ENCODE data around the gene CDK5R2. TPM values are rescaled to one million over a fixed set of nuclear protein-coding genes. Genes with fewer than 3 reads are reported as not detected.

The CDK5R2 gene
- total and polyA plus RNA-seq, 2 of the 13 experiments (the other 11 are each of a cell fraction or from before 2014, with no cell fraction given), result not detected

DNA sequence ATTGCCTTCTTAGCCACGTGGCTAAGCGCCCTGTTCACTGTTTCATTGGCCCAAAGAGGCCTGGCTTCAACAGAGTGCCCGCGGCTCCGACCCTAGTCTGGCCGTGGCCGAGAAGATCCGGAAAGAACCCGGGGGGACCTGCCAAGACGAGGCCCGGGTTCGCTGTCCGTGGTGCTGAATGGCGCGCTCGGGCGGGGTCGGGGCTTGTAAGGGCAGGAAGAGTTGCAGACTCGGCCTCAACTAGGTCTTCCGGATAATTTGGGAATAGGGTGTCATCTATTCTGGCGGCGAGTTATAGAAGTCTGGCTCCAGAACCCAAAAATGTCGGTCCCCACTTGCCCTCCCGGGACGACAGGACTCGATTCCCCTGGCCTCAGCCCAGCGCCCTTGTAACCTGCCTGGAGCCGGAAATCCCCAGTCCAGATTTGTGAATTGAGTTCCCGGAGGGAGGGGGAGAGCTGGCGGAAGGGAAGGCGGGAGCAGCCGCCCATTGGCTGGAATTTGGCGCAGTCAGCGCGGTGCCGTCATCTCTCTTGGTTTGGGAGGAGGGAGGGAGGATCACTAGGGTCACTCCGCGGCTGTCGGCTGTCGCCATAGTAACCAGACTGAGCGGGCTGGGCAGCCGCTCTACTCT is 3.5 kb downstream of the CDK5R2 start (continued):
- TF ChIP-seq, protein P1, sequence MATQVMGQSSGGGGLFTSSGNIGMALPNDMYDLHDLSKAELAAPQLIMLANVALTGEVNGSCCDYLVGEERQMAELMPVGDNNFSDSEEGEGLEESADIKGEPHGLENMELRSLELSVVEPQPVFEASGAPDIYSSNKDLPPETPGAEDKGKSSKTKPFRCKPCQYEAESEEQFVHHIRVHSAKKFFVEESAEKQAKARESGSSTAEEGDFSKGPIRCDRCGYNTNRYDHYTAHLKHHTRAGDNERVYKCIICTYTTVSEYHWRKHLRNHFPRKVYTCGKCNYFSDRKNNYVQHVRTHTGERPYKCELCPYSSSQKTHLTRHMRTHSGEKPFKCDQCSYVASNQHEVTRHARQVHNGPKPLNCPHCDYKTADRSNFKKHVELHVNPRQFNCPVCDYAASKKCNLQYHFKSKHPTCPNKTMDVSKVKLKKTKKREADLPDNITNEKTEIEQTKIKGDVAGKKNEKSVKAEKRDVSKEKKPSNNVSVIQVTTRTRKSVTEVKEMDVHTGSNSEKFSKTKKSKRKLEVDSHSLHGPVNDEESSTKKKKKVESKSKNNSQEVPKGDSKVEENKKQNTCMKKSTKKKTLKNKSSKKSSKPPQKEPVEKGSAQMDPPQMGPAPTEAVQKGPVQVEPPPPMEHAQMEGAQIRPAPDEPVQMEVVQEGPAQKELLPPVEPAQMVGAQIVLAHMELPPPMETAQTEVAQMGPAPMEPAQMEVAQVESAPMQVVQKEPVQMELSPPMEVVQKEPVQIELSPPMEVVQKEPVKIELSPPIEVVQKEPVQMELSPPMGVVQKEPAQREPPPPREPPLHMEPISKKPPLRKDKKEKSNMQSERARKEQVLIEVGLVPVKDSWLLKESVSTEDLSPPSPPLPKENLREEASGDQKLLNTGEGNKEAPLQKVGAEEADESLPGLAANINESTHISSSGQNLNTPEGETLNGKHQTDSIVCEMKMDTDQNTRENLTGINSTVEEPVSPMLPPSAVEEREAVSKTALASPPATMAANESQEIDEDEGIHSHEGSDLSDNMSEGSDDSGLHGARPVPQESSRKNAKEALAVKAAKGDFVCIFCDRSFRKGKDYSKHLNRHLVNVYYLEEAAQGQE (IDR thresholded peaks at IDR 0.05; ENCODE audit: borderline replicate concordance in 1 of 2, low read depth in 1 of 2, low read length in 2 of 2), result peak in 1 of 2 experiments; percentile 99
- TF ChIP-seq EHMT2 (IDR thresholded peaks at IDR 0.05; ENCODE audit: borderline replicate concordance, low read depth, low read length) (peak; percentile 99), GATA4 (IDR thresholded peaks at IDR 0.05; ENCODE audit: borderline replicate concordance, low read depth) (no peak), HES4 (CRISPR knock-in tag; IDR thresholded peaks at IDR 0.05; ENCODE audit: borderline replicate concordance) (peak; percentile 97), PTBP1 (IDR thresholded peaks at IDR 0.05; ENCODE audit: low read depth, low read length, poor library complexity, severe bottlenecking) (no peak), POLR2G (IDR thresholded peaks at IDR 0.05; ENCODE audit: low read depth, low read length) (no peak), TEAD3 (CRISPR knock-in tag; optimal IDR thresholded peaks at IDR 0.05; ENCODE audit: borderline replicate concordance) (no peak), ZSCAN22 (CRISPR knock-in tag; IDR thresholded peaks at IDR 0.05) (no peak), ZNF138 (CRISPR knock-in tag; IDR thresholded peaks at IDR 0.05; ENCODE audit: low read depth) (peak; percentile 91; the same call in 1 of the 2 replicates), ZNF292 (CRISPR knock-in tag; IDR thresholded peaks at IDR 0.05; ENCODE audit: borderline replicate concordance, low read depth) (no peak), MXD4 (CRISPR knock-in tag; IDR thresholded peaks at IDR 0.05) (no peak), ZSCAN9 (CRISPR knock-in tag; IDR thresholded peaks at IDR 0.05; ENCODE audit: borderline replicate concordance) (peak; percentile 99), ZNF34 (CRISPR knock-in tag; IDR thresholded peaks at IDR 0.05; ENCODE audit: borderline replicate concordance) (no peak), HNRNPK (IDR thresholded peaks at IDR 0.05; ENCODE audit: low read depth, low read length, poor library complexity, severe bottlenecking) (no peak), MAFK (conservative IDR thresholded peaks at IDR 0.05 in 1 of 2, IDR thresholded peaks at IDR 0.05 in 1 of 2; ENCODE audit: low read length in 2 of 2) (no peak), ZNF207 (IDR thresholded peaks at IDR 0.05; ENCODE audit: borderline replicate concordance) (no peak), ZNF367 (CRISPR knock-in tag; IDR thresholded peaks at IDR 0.05; ENCODE audit: borderline replicate concordance) (peak; percentile 89; the same call in 1 of the 2 replicates), RFX5 (IDR thresholded peaks at IDR 0.05; ENCODE audit: low read depth, low read length) (no peak)
- TF ChIP-seq, protein P2, sequence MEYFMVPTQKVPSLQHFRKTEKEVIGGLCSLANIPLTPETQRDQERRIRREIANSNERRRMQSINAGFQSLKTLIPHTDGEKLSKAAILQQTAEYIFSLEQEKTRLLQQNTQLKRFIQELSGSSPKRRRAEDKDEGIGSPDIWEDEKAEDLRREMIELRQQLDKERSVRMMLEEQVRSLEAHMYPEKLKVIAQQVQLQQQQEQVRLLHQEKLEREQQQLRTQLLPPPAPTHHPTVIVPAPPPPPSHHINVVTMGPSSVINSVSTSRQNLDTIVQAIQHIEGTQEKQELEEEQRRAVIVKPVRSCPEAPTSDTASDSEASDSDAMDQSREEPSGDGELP (IDR thresholded peaks at IDR 0.05; ENCODE audit: borderline replicate concordance, low read depth), result no peak
- TF ChIP-seq, protein P3, sequence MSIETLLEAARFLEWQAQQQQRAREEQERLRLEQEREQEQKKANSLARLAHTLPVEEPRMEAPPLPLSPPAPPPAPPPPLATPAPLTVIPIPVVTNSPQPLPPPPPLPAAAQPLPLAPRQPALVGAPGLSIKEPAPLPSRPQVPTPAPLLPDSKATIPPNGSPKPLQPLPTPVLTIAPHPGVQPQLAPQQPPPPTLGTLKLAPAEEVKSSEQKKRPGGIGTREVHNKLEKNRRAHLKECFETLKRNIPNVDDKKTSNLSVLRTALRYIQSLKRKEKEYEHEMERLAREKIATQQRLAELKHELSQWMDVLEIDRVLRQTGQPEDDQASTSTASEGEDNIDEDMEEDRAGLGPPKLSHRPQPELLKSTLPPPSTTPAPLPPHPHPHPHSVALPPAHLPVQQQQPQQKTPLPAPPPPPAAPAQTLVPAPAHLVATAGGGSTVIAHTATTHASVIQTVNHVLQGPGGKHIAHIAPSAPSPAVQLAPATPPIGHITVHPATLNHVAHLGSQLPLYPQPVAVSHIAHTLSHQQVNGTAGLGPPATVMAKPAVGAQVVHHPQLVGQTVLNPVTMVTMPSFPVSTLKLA (IDR thresholded peaks at IDR 0.05), result no peak
- TF ChIP-seq, protein P4, sequence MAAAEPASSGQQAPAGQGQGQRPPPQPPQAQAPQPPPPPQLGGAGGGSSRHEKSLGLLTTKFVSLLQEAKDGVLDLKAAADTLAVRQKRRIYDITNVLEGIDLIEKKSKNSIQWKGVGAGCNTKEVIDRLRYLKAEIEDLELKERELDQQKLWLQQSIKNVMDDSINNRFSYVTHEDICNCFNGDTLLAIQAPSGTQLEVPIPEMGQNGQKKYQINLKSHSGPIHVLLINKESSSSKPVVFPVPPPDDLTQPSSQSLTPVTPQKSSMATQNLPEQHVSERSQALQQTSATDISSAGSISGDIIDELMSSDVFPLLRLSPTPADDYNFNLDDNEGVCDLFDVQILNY (CRISPR knock-in tag; conservative IDR thresholded peaks at IDR 0.05), result peak; percentile 70
